K562 (cell line): Measurements from ENCODE around the gene SLC24A2. TPM values are rescaled to one million over a fixed set of nuclear protein-coding genes. Genes with fewer than 3 reads are reported as not detected.

Experiments used
- ATAC-seq: fragments of 200-7000 bp; cut with Tn5 transposase; 3 replicates; pipeline ENCODE4 v1.9.1; 2020; ENCODE audit warnings: moderate library complexity
- BruUV-seq: library from RNA; stranded (reverse); fragments of 400-500 nt; replicated peaks from 2 replicates; lab custom pipeline; 2021; lab: Mats Ljungman, UMichigan
- CTCF ChIA-PET: fragments of 300-600 bp; formaldehyde crosslinking; extraction: SDS; loops from one replicate; lab custom pipeline; 2021; ENCODE audit warnings: low intra/inter-chr PET ratio; lab: Yijun Ruan, JAX
- POLR2A ChIA-PET: fragments of 300-600, 350-650 bp; sonication (Branson Sonifier 250); formaldehyde crosslinking; extraction: SDS; loops from one replicate; lab custom pipeline; 2021; ENCODE audit warnings: antibody characterized with exemption, inconsistent platforms; lab: Yijun Ruan, JAX
- DNase-seq, 4 experiments: peaks; one replicate each; pipeline versions ENCODE4 v3.0.0 to v3.0.0-alpha.2; 2011 to 2018; ENCODE audit warnings: low spot score in 3 of 4, mixed read lengths in 3 of 4; ENCODE audit errors: extremely low read depth in 1 of 4
- FAIRE-seq: peaks from 2 replicates; lab custom pipeline; 2011; peaks lifted over from hg19 to GRCh38; lab: Jason Lieb, UNC
- H2AFZ ChIP-seq: 2 replicates; pipeline ENCODE4 v1.6.0; 2011; ENCODE audit warnings: low read depth, low read length, control low read depth, inconsistent platforms
- H3K27ac ChIP-seq: fragments of 200-600 bp; 3 replicates; pipeline ENCODE4 v1.8.0; 2011; ENCODE audit warnings: low read depth, mild to moderate bottlenecking, control low read depth, inconsistent platforms, low read length, moderate library complexity, mixed read lengths; ENCODE audit errors: extremely low read depth
- H3K27me3 ChIP-seq, 2 experiments: fragments of 300-600 bp in 1 of 2; 2 replicates in 1 of 2; 3 replicates in 1 of 2; pipeline versions ENCODE4 v1.6.0 to v1.8.0; 2011; ENCODE audit warnings: inconsistent platforms in 2 of 2, low read length in 2 of 2, mild to moderate bottlenecking in 1 of 2, mixed read lengths in 1 of 2, moderate library complexity in 1 of 2; ENCODE audit not compliant: control insufficient read depth in 2 of 2, insufficient read depth in 2 of 2
- H3K36me3 ChIP-seq: fragments of 300-600 bp; 3 replicates; pipeline ENCODE4 v1.8.0; 2011; ENCODE audit warnings: mild to moderate bottlenecking, low read length, inconsistent platforms; ENCODE audit not compliant: control insufficient read depth, insufficient read depth
- H3K4me1 ChIP-seq, 2 experiments: fragments of 200-600 bp in 1 of 2; replicated peaks in 1 of 2; 2 replicates in 1 of 2; 3 replicates in 1 of 2; pipeline versions ENCODE4 v1.5.1 to v1.8.0; 2011; ENCODE audit warnings: inconsistent platforms in 2 of 2, low read length in 2 of 2, mild to moderate bottlenecking in 1 of 2, mixed read lengths in 1 of 2, moderate library complexity in 1 of 2; ENCODE audit not compliant: control insufficient read depth in 2 of 2, insufficient read depth in 2 of 2
- H3K4me2 ChIP-seq: 2 replicates; pipeline ENCODE4 v1.6.1; 2011; ENCODE audit warnings: low read length, control low read depth, inconsistent platforms, mixed read lengths; ENCODE audit not compliant: insufficient read depth
- H3K4me3 ChIP-seq: fragments of 200-600 bp; sonication (generic), shearing (Covaris generic); 2 replicates; pipeline ENCODE4 v1.5.1; 2016; ENCODE audit warnings: control low read depth, inconsistent platforms
- H3K79me2 ChIP-seq: fragments of 200-600 bp; 3 replicates; pipeline ENCODE4 v1.8.0; 2011; ENCODE audit warnings: low read length, inconsistent platforms; ENCODE audit not compliant: control insufficient read depth, insufficient read depth
- H3K9ac ChIP-seq, 2 experiments: 2 replicates each; pipeline versions ENCODE4 v1.6.0 to v1.6.1; 2011; ENCODE audit warnings: low read depth in 2 of 2, low read length in 2 of 2, control low read depth in 1 of 2, inconsistent platforms in 1 of 2, mild to moderate bottlenecking in 1 of 2, mixed read lengths in 1 of 2; ENCODE audit not compliant: insufficient read depth in 1 of 2
- H3K9me1 ChIP-seq: one replicate; pipeline ENCODE4 v1.6.0; 2011; ENCODE audit warnings: inconsistent platforms, mild to moderate bottlenecking, low read length, moderate library complexity; ENCODE audit not compliant: control insufficient read depth, insufficient read depth
- H3K9me3 ChIP-seq: replicated peaks from 2 replicates; pipeline ENCODE4 v1.5.1; 2011; ENCODE audit warnings: low read depth, low read length, inconsistent platforms; ENCODE audit not compliant: control insufficient read depth, insufficient read depth
- H4K20me1 ChIP-seq: replicated peaks from 2 replicates; pipeline ENCODE4 v1.6.1; 2011; ENCODE audit warnings: low read length, inconsistent platforms, mixed read lengths; ENCODE audit not compliant: control insufficient read depth, insufficient read depth
- NR2C1 ChIP-seq, 2 experiments: fragments of 450-650 bp; IDR thresholded peaks; 2 replicates each; pipeline ENCODE4 v1.6.1; 2017; ENCODE audit warnings: mild to moderate bottlenecking in 2 of 2, antibody characterized with exemption in 1 of 2, inconsistent platforms in 1 of 2, missing compliant biosample characterization in 1 of 2, missing genetic modification characterization in 1 of 2
- OTX1 ChIP-seq: fragments of 450-650 bp; formaldehyde crosslinking; IDR thresholded peaks from 2 replicates; pipeline ENCODE4 v1.4.0; 2022; ENCODE audit warnings: mild to moderate bottlenecking
- SAFB ChIP-seq: fragments of 200-400 bp; formaldehyde crosslinking; IDR thresholded peaks from 2 replicates; pipeline ENCODE4 v1.6.1; 2017; ENCODE audit warnings: low read depth, low read length, borderline replicate concordance
- SMARCE1 ChIP-seq: fragments of 450-650 bp; IDR thresholded peaks from 2 replicates; pipeline ENCODE4 v1.7.1; 2016; ENCODE audit warnings: mild to moderate bottlenecking
- SRF ChIP-seq, 2 experiments: fragments of 250-450, 450-650 bp in 1 of 2; sonication (Bioruptor Pico) in 1 of 2; sonication (generic) in 1 of 2; formaldehyde crosslinking; IDR thresholded peaks; 2 replicates each; pipeline versions ENCODE4 v1.5.0 to v1.5.1; 2020 to 2022; ENCODE audit warnings: mild to moderate bottlenecking in 1 of 2, missing genetic modification reagents in 1 of 2
- WGBS: fragments of 100-300 bp; shearing (Covaris generic); methylation state at CpG from one replicate; pipeline ENCODE4 v1.1.6; 2016; ENCODE audit warnings: low coverage, mixed read lengths; ENCODE audit not compliant: insufficient coverage; ENCODE audit errors: missing lambda C conversion rate; 5-methylcytosine and 5-hydroxymethylcytosine counted together
- in situ Hi-C: fragments of 300-500 bp; cut with MboI; formaldehyde crosslinking; loops from 4 replicates; pipeline ENCODE4 v1.15.0; 2018; ENCODE audit warnings: inconsistent platforms, mixed read lengths
- intact Hi-C: fragments of 100-400 bp; cut with micrococcal nuclease; formaldehyde crosslinking; loops from 2 replicates; pipeline ENCODE4 v1.14.2; 2022
- polyA plus RNA-seq, 8 experiments: library from polyadenylated mRNA; depleted of rRNA in 4 of 8; stranded (reverse) in 5 of 8; unstranded in 3 of 8; fragments of >200 nt; fragmentation: Nextera tagmentation in 2 of 8; fragmentation: Illumina TruSeq in 1 of 8; extraction: Ambion mirVana in 2 of 8; extraction: Trizol in 1 of 8; gene quantifications; 2 replicates each; pipeline versions ENCODE4 v1.2.1 to v1.2.3, GENCODE V29; 2011 to 2014; ENCODE audit warnings: inconsistent platforms in 1 of 8, missing spikeins in 1 of 8
- total RNA-seq, 7 experiments: library from RNA; depleted of rRNA in 6 of 7; stranded (reverse); fragments of >200 nt in 6 of 7; fragmentation: Illumina TruSeq in 2 of 7; extraction: Trizol in 2 of 7; gene quantifications; 2 replicates each; pipeline versions ENCODE4 v1.2.1 to v1.2.3, GENCODE V29; 2011 to 2021; ENCODE audit warnings: low replicate concordance in 1 of 7

The SLC24A2 gene
- total and polyA plus RNA-seq, 9 of the 15 experiments (the other 6 are each of a cell fraction or from before 2014, with no cell fraction given): 0.04 to 0.40 (median 0.09) TPM

DNA sequence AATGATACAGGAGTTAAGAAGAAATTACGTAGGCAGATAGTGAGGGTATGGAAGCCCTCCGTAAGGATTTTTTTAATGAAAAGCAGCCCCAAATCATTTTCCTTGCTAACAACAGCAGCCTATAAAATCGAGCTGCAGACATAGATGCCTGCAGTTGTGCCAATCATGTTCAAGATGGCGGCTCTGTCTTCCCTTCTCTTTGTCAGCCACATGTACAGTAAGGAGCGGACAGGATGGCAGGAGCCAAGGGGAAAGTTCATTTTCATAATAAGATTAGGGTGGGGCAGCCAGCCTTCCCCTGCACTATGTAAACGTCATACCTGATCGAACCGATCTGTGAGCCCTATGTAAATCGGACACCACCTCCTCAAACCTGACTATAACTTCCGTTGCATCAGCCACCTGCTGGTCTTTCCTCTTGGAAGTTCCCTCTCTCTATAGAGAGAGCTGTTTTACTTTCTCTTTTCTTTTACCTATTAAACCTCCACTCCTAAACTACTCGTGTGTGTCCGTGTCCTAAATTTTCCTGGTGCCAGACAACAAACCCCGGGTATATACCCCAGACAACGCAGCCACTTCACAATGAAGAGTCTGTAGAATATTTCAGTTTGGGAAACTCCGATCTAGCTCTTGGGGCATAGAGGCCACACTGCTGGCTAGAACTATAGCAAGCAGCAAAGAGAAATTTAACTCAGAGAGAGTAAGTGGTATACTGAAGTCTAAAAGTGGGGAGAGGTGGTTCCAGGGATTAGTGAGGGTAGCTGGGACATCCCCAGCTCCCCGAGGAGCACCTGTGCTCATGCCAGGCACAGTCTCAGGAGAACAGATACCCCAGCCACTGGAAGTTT, 20.8 kb upstream of the SLC24A2 start:
- Histone ChIP-seq H3K9me3 (no peaks in the 10 kb centered on the region), H3K9ac (no peak overlapping the region), H3K36me3 (no peaks in the 10 kb centered on the region), H3K4me2 (no peak overlapping the region), H3K4me1 (no peaks in the 10 kb centered on the region), H3K79me2 (no peaks in the 10 kb centered on the region), H3K27ac (no peak overlapping the region), H3K4me3 (no peak overlapping the region), H3K27me3 (no peaks in the 10 kb centered on the region), H4K20me1 (no peaks in the 10 kb centered on the region), H3K9me1 (no peaks in the 10 kb centered on the region), H2AFZ (no peak overlapping the region)
- in situ Hi-C loops (no loop called here), intact Hi-C loops (no loop called here)
- ChIA-PET CTCF (no interaction called here), POLR2A (no interaction called here)
- FAIRE-seq: no peak
- no TSS peak for BruUV-seq
- no peak for ATAC-seq
- no peak for TF ChIP-seq OTX1
- TF ChIP-seq NR2C1 (IDR thresholded peaks at IDR 0.05): no peak
- 0 out of 2 replicates have a peak, but pooled peaks have one; percentile 25 for TF ChIP-seq NR2C1 (tag; IDR thresholded peaks at IDR 0.05)
- TF ChIP-seq SMARCE1: no peak
- WGBS: 20% methylated on average over 12 of the region's 16 CpGs
- no peak for DNase-seq

DNA sequence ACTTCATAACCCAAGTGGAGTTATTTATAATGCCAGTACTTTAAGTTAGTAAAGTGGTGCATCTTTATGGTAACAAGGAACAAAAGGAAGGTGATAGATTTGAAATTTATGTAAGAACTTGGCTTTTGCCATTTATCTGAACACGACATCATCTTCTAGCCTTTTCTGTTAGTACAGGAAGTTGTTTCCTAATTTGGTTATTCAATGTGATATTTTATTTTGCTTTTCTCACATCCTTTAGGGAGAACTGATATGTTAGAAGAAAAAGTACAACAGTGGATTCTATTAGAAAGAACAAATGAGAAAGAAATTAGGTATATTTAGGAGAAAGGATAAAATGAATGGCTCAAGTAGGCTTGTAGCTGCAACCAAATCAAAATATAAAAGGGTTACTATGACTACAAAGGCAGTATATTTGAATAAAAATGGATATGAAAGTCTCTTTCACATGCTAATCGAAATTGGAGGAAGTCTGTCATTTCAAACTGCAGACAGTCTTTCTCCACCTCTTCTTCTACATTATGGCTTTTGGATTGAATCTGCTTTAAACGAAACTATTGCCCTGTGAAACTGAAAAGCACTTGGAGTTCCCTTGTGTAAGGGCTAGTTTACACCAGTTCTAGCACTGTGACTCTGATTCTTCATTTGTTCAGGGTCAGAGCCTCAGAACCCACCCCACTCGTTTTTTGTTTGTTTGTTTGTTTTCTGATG, 18.5 kb upstream of the SLC24A2 start:
- intact Hi-C loops: no loop called here
- BruUV-seq: no TSS peak
- H3K4me1 ChIP-seq: no peaks in the 10 kb centered on the region
- no peak overlapping the region for H3K4me2 ChIP-seq
- ChIA-PET POLR2A (no interaction called here), CTCF (interaction anchor here (0.5 kb wide), 1 partner anchor 1766 kb away, joined by 3 read pairs; no protein-coding TSS in a partner anchor)
- DNase-seq (no peak), ATAC-seq (no peak), FAIRE-seq (no peak)
- in situ Hi-C loops: no loop called here
- H3K9me3 ChIP-seq: no peaks in the 10 kb centered on the region
- WGBS: 3% methylated on average over 3 of the region's 4 CpGs
- H3K79me2 ChIP-seq: no peaks in the 10 kb centered on the region
- H3K36me3 ChIP-seq: no peaks in the 10 kb centered on the region
- no peaks in the 10 kb centered on the region for H4K20me1 ChIP-seq
- H3K27me3 ChIP-seq: no peaks in the 10 kb centered on the region
- H3K4me3 ChIP-seq: no peak overlapping the region
- H3K27ac ChIP-seq: no peak overlapping the region
- no peak overlapping the region for H3K9ac ChIP-seq
- H3K9me1 ChIP-seq: no peaks in the 10 kb centered on the region
- H2AFZ ChIP-seq: no peak overlapping the region
- no peak for TF ChIP-seq SAFB
- peak in 1 of 2 experiments; percentile 66; a peak in 1 of 4 replicates for TF ChIP-seq SRF (CRISPR knock-in tag; IDR thresholded peaks at IDR 0.05)
